Measurements from ENCODE around the gene PPBP.
"Not testable (repeated sequence)": the region's sequence is repeated elsewhere in the genome, so short reads cannot be mapped to it uniquely, and the experiment has no call there.

Gene PPBP

DNA sequence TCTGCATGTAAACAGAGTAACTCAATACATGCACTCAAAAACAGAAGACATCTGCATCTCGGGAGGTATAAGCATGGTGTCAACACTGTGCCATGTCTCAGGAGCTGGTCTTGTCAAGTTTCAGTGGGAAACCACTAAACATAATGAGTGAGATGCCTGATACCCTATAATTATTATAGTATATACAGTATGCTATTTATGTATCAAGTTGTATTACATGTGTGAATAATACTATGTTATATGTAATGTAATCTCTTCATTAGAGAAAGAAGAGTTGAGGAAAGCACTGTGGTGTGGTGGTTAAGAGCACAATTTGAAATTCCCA, 2.5 kb downstream of the PPBP start:
- no peak overlapping the region for H3K4me3 ChIP-seq (ENCODE audit: low read length)
- no peak for DNase-seq (ENCODE audit: low read depth)
- TF ChIP-seq, protein P1, sequence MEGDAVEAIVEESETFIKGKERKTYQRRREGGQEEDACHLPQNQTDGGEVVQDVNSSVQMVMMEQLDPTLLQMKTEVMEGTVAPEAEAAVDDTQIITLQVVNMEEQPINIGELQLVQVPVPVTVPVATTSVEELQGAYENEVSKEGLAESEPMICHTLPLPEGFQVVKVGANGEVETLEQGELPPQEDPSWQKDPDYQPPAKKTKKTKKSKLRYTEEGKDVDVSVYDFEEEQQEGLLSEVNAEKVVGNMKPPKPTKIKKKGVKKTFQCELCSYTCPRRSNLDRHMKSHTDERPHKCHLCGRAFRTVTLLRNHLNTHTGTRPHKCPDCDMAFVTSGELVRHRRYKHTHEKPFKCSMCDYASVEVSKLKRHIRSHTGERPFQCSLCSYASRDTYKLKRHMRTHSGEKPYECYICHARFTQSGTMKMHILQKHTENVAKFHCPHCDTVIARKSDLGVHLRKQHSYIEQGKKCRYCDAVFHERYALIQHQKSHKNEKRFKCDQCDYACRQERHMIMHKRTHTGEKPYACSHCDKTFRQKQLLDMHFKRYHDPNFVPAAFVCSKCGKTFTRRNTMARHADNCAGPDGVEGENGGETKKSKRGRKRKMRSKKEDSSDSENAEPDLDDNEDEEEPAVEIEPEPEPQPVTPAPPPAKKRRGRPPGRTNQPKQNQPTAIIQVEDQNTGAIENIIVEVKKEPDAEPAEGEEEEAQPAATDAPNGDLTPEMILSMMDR (IDR thresholded peaks at IDR 0.05; ENCODE audit: insufficient read depth, low read depth, low read length, missing control alignments): no peak

DNA sequence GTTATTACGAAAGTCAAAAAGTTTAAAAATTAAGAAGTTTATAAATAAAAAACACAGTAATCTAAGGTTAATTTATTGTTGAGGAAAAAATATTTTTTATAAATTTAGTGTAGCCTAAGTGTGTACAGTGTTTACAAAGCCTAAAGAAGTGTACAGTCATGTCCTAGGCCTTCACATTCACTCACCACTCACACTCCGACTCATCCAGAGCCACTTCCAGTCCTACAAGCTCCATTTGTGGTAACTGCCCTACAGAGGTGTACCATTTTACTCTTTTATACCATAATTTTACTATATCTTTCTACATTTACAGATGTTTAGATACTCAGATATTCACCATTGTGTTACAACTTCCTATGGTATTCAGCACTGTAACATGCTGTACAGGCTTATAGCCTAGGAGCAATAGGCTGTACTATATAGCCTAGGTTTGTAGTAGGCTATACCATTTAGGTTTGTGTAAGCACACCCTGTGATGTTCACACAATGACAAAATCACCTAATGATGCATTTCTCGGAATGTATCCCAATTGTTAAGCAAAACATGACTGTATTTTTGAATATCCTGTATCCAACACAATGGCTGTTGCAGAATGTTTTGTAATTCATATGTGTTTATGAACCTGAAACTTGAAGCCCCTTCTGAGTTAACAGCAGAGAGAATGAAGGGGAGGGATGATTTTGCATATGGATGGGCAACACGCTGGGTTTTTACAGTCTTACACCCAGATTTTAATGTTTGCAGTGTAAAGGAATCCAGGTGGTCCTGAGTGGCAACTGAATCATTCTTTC, 3.1 kb downstream of the PPBP start:
- peak; percentile 77 for DNase-seq (ENCODE audit: low read depth)
- H3K4me3 ChIP-seq (ENCODE audit: low read length): no peak overlapping the region
- TF ChIP-seq, protein P1 (IDR thresholded peaks at IDR 0.05; ENCODE audit: insufficient read depth, low read depth, low read length, missing control alignments): no peak

DNA sequence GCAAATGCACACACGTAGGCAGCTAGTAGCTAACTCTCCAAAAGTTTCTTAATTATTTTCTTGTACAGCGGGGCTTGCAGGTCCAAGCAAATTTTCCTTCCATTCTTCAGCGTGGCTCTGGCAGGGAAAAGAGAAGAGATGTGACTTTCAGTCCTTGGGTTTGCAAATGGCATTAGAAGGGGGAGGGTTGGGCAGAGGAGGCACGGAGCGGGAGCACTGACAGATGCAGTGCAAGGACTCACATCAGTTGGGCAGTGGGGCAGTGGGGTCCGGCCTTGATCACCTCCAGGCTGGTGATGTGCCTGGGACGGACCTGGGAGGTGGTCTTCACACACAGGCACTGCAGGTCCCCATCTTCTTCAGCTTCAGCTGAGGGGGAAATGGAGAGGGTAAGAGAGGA, 6.8 kb downstream of the PPBP start:
- not testable (repeated sequence) for DNase-seq (ENCODE audit: low read depth); H3K4me3 ChIP-seq (ENCODE audit: low read length)

DNA sequence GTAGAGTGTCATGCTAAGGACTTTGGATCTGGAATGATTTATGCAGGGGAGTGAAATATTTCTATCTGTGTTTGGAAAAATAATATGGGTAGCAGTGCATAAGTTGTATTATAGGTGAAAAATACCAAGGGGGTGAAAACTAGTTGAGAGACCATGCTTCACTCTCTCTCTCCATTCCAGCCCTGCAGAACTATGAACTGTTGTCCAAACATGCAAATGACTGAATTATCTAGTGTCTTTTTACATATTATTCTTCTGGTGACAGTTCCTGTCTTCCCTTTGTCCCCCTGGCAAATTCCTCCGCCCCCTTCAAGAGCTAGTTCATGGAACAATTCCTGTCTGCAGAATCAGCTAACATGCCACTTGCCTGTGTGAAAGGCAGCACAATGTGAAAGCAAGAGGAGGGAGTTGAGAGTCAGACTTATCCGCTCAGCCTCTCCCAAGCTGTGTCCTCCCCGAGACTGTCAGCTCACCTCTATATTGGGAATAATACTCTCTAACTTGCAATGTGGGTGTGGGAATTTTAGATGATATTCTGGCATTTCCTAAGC, 8.5 kb downstream of the PPBP start:
- TF ChIP-seq, protein P1 (IDR thresholded peaks at IDR 0.05; ENCODE audit: insufficient read depth, low read depth, low read length, missing control alignments): no peak
- H3K4me3 ChIP-seq (ENCODE audit: low read length): no peak overlapping the region
- DNase-seq (ENCODE audit: low read depth): no peak

DNA sequence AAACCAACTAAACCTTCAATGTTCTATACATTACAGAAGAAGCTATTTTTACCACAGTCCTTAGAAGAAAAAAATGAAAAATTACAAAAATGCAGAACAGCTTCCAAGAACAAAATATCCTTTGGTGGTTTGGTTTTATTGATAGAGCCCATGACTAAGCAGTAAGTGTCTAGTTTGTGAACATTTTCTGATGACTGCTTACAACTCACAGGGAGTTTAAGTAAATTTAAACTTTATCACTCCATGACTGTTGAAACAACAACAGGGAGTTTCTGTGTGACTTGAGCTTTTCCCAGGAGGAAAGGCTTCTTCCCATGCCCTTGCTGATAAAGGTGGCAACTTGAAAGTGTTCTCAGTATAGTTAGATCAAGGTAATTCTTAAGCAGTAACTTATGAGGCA, 9.1 kb downstream of the PPBP start:
- TF ChIP-seq, protein P1 (IDR thresholded peaks at IDR 0.05; ENCODE audit: insufficient read depth, low read depth, low read length, missing control alignments): no peak
- peak; percentile 33 for DNase-seq (ENCODE audit: low read depth)
- H3K4me3 ChIP-seq (ENCODE audit: low read length): no peak overlapping the region

DNA sequence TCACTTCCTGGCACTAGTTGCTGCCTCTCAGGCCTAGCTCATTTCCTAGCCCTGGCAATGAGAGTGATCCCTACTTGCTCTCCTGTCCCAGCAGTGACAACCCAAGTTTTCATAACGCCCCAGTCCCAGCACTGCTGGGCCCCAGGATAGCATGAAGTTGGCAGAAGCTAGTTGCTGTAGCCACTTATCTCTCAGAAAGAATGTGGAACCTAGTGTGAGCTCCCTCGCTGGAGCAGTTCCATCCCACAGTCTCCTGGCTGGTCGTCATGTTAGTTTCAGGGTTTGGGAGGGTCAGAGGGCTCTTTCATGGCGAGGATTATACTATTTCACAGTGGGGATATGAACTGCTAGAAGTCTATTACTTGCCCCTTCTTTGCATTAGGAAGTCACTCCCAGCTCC, 11.3 kb downstream of the PPBP start:
- no peak overlapping the region for H3K4me3 ChIP-seq (ENCODE audit: low read length)
- no peak for DNase-seq (ENCODE audit: low read depth)
- TF ChIP-seq, protein P1 (IDR thresholded peaks at IDR 0.05; ENCODE audit: insufficient read depth, low read depth, low read length, missing control alignments): no peak

DNA sequence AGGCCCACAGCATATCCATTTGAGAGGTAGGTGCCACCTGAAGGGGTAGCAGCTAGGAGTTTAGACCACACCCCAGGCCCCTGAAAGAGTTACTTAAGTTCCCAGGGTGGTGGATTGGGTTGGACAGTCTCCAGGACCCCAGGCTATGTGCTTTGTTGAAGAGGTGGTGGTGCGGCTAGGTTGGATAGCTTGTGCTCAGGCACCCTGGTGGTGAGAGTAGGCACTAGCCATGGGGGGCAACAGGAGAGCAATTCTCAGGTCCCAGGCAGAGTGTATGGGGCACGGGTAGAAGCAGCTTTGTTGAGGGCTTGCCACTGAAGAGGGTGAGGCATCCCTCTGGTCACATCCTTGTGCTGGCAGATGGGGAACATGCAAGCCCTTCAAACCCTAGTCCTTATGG, 11.8 kb downstream of the PPBP start:
- no peak for DNase-seq (ENCODE audit: low read depth)
- no peak overlapping the region for H3K4me3 ChIP-seq (ENCODE audit: low read length)
- TF ChIP-seq, protein P1 (IDR thresholded peaks at IDR 0.05; ENCODE audit: insufficient read depth, low read depth, low read length, missing control alignments): no peak

All from epithelial cell of esophagus (primary cell).